HCT116 (cell line): ENCODE measurements around the gene RFTN1. TPM values are rescaled to one million over a fixed set of nuclear protein-coding genes. Genes with fewer than 3 reads are reported as not detected.

Experiments used
- ATAC-seq: fragments of 200-7000 bp; cut with Tn5 transposase; 2 replicates; pipeline ENCODE4 v1.9.1; 2020; ENCODE audit warnings: mild to moderate bottlenecking, moderate library complexity
- BruUV-seq: library from RNA; stranded (reverse); fragments of 400-500 nt; replicated peaks from 2 replicates; lab custom pipeline; 2021; lab: Mats Ljungman, UMichigan
- CTCF ChIA-PET: fragments of 300-600 bp; sonication (Branson Sonifier 250); formaldehyde crosslinking; loops from one replicate; lab custom pipeline; 2021; ENCODE audit warnings: antibody characterized with exemption; lab: Charles Lee
- POLR2A ChIA-PET: fragments of 300-600, 350-600 bp; sonication (Branson Sonifier 250); formaldehyde crosslinking; loops from one replicate; lab custom pipeline; 2021; ENCODE audit warnings: antibody characterized with exemption; lab: Charles Lee
- RAD21 ChIA-PET, 2 experiments: fragments of 300-600 bp; sonication (Branson Sonifier 250); formaldehyde crosslinking; loops; one replicate each; lab custom pipeline; 2023; ENCODE audit warnings: low total read pairs in 2 of 2; ENCODE audit not compliant: uncharacterized antibody in 2 of 2, unreplicated experiment in 2 of 2, low non-redundant PET in 1 of 2; lab: Charles Lee
- DNase-seq: peaks from one replicate; pipeline ENCODE4 v3.0.0-alpha.2; 2010; ENCODE audit warnings: low read depth, low spot score
- H2AFZ ChIP-seq: fragments of 200-600 bp; shearing (Covaris generic), sonication (generic); 2 replicates; pipeline ENCODE4 v1.6.1; 2017; ENCODE audit warnings: low read depth, mixed run types, mixed read lengths, antibody characterized with exemption, low read length; ENCODE audit not compliant: poor library complexity, severe bottlenecking
- H3K27ac ChIP-seq: 2 replicates; pipeline ENCODE4 v1.5.1; 2012; ENCODE audit warnings: low read depth, low read length
- H3K27me3 ChIP-seq: fragments of 200-600 bp; sonication (generic); 2 replicates; pipeline ENCODE4 v1.6.1; 2016; ENCODE audit warnings: mixed run types, low read length, mixed read lengths; ENCODE audit not compliant: insufficient read depth
- H3K36me3 ChIP-seq, 2 experiments: fragments of 200-500 bp in 1 of 2; fragments of 200-600 bp in 1 of 2; sonication (Bioruptor generic) in 1 of 2; sonication (generic) in 1 of 2; 2 replicates each; pipeline versions ENCODE4 v1.5.1 to v1.6.1; 2014 to 2016; ENCODE audit warnings: low read length in 2 of 2, inconsistent platforms in 1 of 2, mixed read lengths in 1 of 2, mixed run types in 1 of 2; ENCODE audit not compliant: insufficient read depth in 2 of 2, control insufficient read depth in 1 of 2
- H3K4me1 ChIP-seq, 2 experiments: fragments of 200-600 bp in 1 of 2; sonication (generic) in 1 of 2; 2 replicates each; pipeline versions ENCODE4 v1.5.1 to v1.6.1; 2012 to 2017; ENCODE audit warnings: low read length in 2 of 2, inconsistent platforms in 1 of 2, mild to moderate bottlenecking in 1 of 2, mixed read lengths in 1 of 2, mixed run types in 1 of 2, moderate library complexity in 1 of 2; ENCODE audit not compliant: insufficient read depth in 2 of 2, control insufficient read depth in 1 of 2
- H3K4me2 ChIP-seq: fragments of 200-600 bp; sonication (generic); 2 replicates; pipeline ENCODE4 v1.6.1; 2017; ENCODE audit warnings: mixed run types, low read length, mixed read lengths
- H3K4me3 ChIP-seq, 2 experiments: fragments of 200-600 bp in 1 of 2; sonication (generic) in 1 of 2; replicated peaks in 1 of 2; 2 replicates each; pipeline ENCODE4 v1.5.1; 2011 to 2016; ENCODE audit warnings: low read length in 2 of 2, control low read depth in 1 of 2, low read depth in 1 of 2, mild to moderate bottlenecking in 1 of 2, mixed read lengths in 1 of 2, mixed run types in 1 of 2
- H3K79me2 ChIP-seq: fragments of 200-600 bp; sonication (generic); 2 replicates; pipeline ENCODE4 v1.6.1; 2017; ENCODE audit warnings: mild to moderate bottlenecking, mixed run types, low read length, moderate library complexity, mixed read lengths; ENCODE audit not compliant: insufficient read depth
- H3K9ac ChIP-seq: fragments of 200-600 bp; sonication (generic); 2 replicates; pipeline ENCODE4 v1.6.1; 2016; ENCODE audit warnings: low read length, mixed read lengths
- H3K9me2 ChIP-seq: fragments of 200-600 bp; sonication (generic), shearing (Covaris generic); 2 replicates; pipeline ENCODE4 v1.6.1; 2017; ENCODE audit warnings: mixed run types, mild to moderate bottlenecking, moderate library complexity; ENCODE audit not compliant: insufficient read depth
- H3K9me3 ChIP-seq, 2 experiments: fragments of 200-500 bp in 1 of 2; fragments of 200-600 bp in 1 of 2; sonication (Bioruptor generic) in 1 of 2; sonication (generic) in 1 of 2; 2 replicates each; pipeline ENCODE4 v1.6.1; 2014 to 2017; ENCODE audit warnings: low read length in 2 of 2, mixed read lengths in 2 of 2, inconsistent platforms in 1 of 2, low read depth in 1 of 2, mild to moderate bottlenecking in 1 of 2, mixed run types in 1 of 2, moderate library complexity in 1 of 2; ENCODE audit not compliant: control insufficient read depth in 1 of 2, insufficient read depth in 1 of 2
- H4K20me1 ChIP-seq: fragments of 200-600 bp; sonication (generic), shearing (Covaris generic); 2 replicates; pipeline ENCODE4 v1.6.1; 2017; ENCODE audit warnings: mixed run types, mild to moderate bottlenecking, moderate library complexity; ENCODE audit not compliant: insufficient read depth
- CTCF ChIP-seq, 3 experiments: fragments of 200-600 bp in 1 of 3; sonication (generic) in 1 of 3; IDR thresholded peaks in 2 of 3; conservative IDR thresholded peaks in 1 of 3; 2 replicates each; pipeline ENCODE4 v1.5.1; 2012 to 2017; ENCODE audit warnings: low read depth in 2 of 3, low read length in 2 of 3, antibody characterized with exemption in 1 of 3, borderline replicate concordance in 1 of 3, control low read depth in 1 of 3, mild to moderate bottlenecking in 1 of 3, mixed read lengths in 1 of 3, mixed run types in 1 of 3, moderate library complexity in 1 of 3; ENCODE audit not compliant: insufficient read depth in 1 of 3
- JUND ChIP-seq: IDR thresholded peaks from 2 replicates; pipeline ENCODE4 v1.6.1; 2012
- POLR2A ChIP-seq: IDR thresholded peaks from 2 replicates; pipeline ENCODE4 v1.7.0; 2011; ENCODE audit warnings: borderline replicate concordance; ENCODE audit not compliant: insufficient read depth, insufficient read length; ENCODE audit errors: extremely low read depth
- REST ChIP-seq: IDR thresholded peaks from 2 replicates; pipeline ENCODE4 v1.6.1; 2012; ENCODE audit warnings: low read depth
- SRF ChIP-seq: IDR thresholded peaks from 2 replicates; pipeline ENCODE4 v1.6.1; 2012; ENCODE audit warnings: low read depth
- intact Hi-C: fragments of 100-400 bp; cut with micrococcal nuclease; formaldehyde crosslinking; loops from 2 replicates; pipeline ENCODE4 v1.10.0; 2022
- total RNA-seq: library from RNA; stranded (reverse); gene quantifications from one replicate; pipeline ENCODE4 v1.2.1, GENCODE V29; 2021; ENCODE audit not compliant: unreplicated experiment

The RFTN1 gene
- total RNA-seq, 1 experiment from 2014 or later, result 3.9 TPM

GRCh38 chr3:16480861-16481545, 32.5 kb downstream of the RFTN1 start:
- Histone ChIP-seq H3K4me3 (no peak overlapping the region), H3K9me3 (no peaks in the 10 kb centered on the region), H3K9ac (no peak overlapping the region), H3K9me2 (no peaks in the 10 kb centered on the region), H4K20me1 (no peaks in the 10 kb centered on the region), H3K27ac (no peak overlapping the region), H3K79me2 (no peaks in the 10 kb centered on the region), H3K36me3 (no peaks in the 10 kb centered on the region), H2AFZ (no peak overlapping the region), H3K4me2 (no peak overlapping the region), H3K27me3 (no peaks in the 10 kb centered on the region), H3K4me1 (no peaks in the 10 kb centered on the region)
- no peak for DNase-seq
- POLR2A ChIA-PET, result no interaction called here
- TF ChIP-seq CTCF (IDR thresholded peaks at IDR 0.05 in 2 of 3, conservative IDR thresholded peaks at IDR 0.05 in 1 of 3; ENCODE audit: borderline replicate concordance in 1 of 3, insufficient read depth in 1 of 3, low read depth in 2 of 3, low read length in 2 of 3), result no peak
- no peak for TF ChIP-seq JUND
- TF ChIP-seq SRF, result no peak
- TF ChIP-seq REST, result no peak
- TF ChIP-seq POLR2A, result no peak
- intact Hi-C loops, result no loop called here
- no peak for ATAC-seq
- CTCF ChIA-PET, result no interaction called here
- RAD21 ChIA-PET, result no interaction called here
- no TSS peak for BruUV-seq
